ENCODE results near the gene GPC6. TPM values are rescaled to one million over a fixed set of nuclear protein-coding genes. Genes with fewer than 3 reads are reported as not detected.

The GPC6 gene
- total RNA-seq, 1 donor from 2014 or later, result 42.9 TPM

DNA sequence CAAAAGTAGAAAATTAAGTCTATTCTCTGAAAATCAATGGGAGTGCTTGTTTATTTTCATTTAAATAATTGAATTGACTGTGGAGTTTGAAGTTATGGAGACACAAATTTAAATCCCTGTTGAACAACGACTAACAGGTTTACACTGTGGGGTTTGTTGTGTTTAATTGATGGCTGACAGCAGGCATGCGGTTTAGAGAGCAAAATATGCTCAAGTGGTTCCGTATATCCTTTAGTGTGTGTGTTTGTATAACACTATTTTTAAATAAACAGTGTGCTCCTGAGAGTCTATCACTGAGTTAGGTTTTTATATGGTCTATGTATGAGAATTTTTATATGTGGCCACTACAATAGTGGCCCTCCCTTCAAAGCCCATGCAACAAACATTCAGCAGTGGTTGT is 332.0 kb downstream of the GPC6 start:
- Mint-ChIP-seq H3K36me3 (no peaks in the 10 kb centered on the region), H3K4me1 (peaks cover 17% of the 10 kb centered on the region), H3K27me3 (ENCODE audit: insufficient read depth, low read depth) (no peaks in the 10 kb centered on the region), H3K27ac (no peak overlapping the region), H3K9me3 (no peaks in the 10 kb centered on the region), H3K4me3 (no peak overlapping the region)
- Histone ChIP-seq H4K20me1 (ENCODE audit: low read depth) (no peaks in the 10 kb centered on the region), H3K36me3 (no peaks in the 10 kb centered on the region), H3K79me2 (ENCODE audit: low read depth) (no peaks in the 10 kb centered on the region), H3K4me2 (no peak overlapping the region), H3K4me1 (peaks cover 39% of the 10 kb centered on the region), H2AFZ (replicated peaks) (no peak overlapping the region), H3K9ac (no peak overlapping the region), H3F3A (ENCODE audit: low read depth) (peaks cover 12% of the 10 kb centered on the region), H3K27me3 (no peaks in the 10 kb centered on the region), H3K4me3 (no peak overlapping the region), H3K27ac (no peak overlapping the region), H3K9me3 (ENCODE audit: low read depth) (no peaks in the 10 kb centered on the region)
- DNase-seq (ENCODE audit: low spot score), result no peak
- no peak for TF ChIP-seq CTCF (IDR thresholded peaks at IDR 0.05)
- no peak for TF ChIP-seq EZH2phosphoT487 (IDR thresholded peaks at IDR 0.05)
- no peak for TF ChIP-seq EZH2 (IDR thresholded peaks at IDR 0.05)

DNA sequence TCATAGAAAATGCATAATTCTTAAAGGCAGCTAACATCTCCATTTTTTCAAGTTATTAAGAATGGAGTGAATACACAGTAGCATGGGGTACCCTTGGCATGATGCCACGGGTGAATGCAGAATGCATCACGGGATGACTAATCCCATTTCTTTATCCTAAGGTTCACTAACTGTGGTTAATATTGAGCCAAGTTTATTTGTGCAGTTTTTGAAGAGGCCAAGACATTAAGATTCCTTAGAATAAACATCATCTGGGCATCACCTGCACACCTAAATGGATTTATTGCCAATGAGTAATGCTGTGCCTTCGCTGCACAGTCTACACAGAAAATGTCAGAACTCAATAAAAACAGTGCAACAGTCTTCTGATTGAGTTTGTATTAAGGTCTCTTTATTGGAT is 333.1 kb downstream of the GPC6 start:
- Histone ChIP-seq H4K20me1 (ENCODE audit: low read depth) (no peaks in the 10 kb centered on the region), H3K9ac (no peak overlapping the region)
- no peak overlapping the region for H3K27ac Mint-ChIP-seq

GRCh38 chr13:93561576-93562225 is 335.1 kb downstream of the GPC6 start:
- Mint-ChIP-seq H3K4me1 (peaks cover 17% of the 10 kb centered on the region), H3K36me3 (no peaks in the 10 kb centered on the region), H3K27ac (peak overlapping the region; percentile 75), H3K9me3 (no peaks in the 10 kb centered on the region), H3K4me3 (no peak overlapping the region), H3K27me3 (ENCODE audit: insufficient read depth, low read depth) (no peaks in the 10 kb centered on the region)
- H3K27ac ChIP-seq, result peak overlapping the region; percentile 82
- H2AFZ ChIP-seq (replicated peaks), result peak overlapping the region; percentile 46
- peak; percentile 32 for DNase-seq (ENCODE audit: low spot score)
- H3K9ac ChIP-seq, result no peak overlapping the region
- no peaks in the 10 kb centered on the region for H3K9me3 ChIP-seq (ENCODE audit: low read depth)
- H3K4me3 ChIP-seq, result peak overlapping the region; percentile 7
- H3K36me3 ChIP-seq, result no peaks in the 10 kb centered on the region
- H3K4me2 ChIP-seq, result peak overlapping the region; percentile 62
- peaks cover 12% of the 10 kb centered on the region for H3F3A ChIP-seq (ENCODE audit: low read depth)
- H3K79me2 ChIP-seq (ENCODE audit: low read depth), result no peaks in the 10 kb centered on the region
- TF ChIP-seq CTCF (IDR thresholded peaks at IDR 0.05) (no peak), EZH2phosphoT487 (IDR thresholded peaks at IDR 0.05) (peak; percentile 23), EZH2 (IDR thresholded peaks at IDR 0.05) (no peak)
- peaks cover 24% of the 10 kb centered on the region for H3K4me1 ChIP-seq
- H3K27me3 ChIP-seq, result no peaks in the 10 kb centered on the region
- H4K20me1 ChIP-seq (ENCODE audit: low read depth), result no peaks in the 10 kb centered on the region

More for the DNA sequence above, 333.1 kb downstream of the GPC6 start:
- Histone ChIP-seq H3K4me2 (no peak overlapping the region), H3K4me1 (peaks cover 33% of the 10 kb centered on the region), H3K27ac (no peak overlapping the region), H2AFZ (replicated peaks) (no peak overlapping the region), H3F3A (ENCODE audit: low read depth) (peaks cover 12% of the 10 kb centered on the region), H3K27me3 (no peaks in the 10 kb centered on the region), H3K9me3 (ENCODE audit: low read depth) (no peaks in the 10 kb centered on the region), H3K79me2 (ENCODE audit: low read depth) (no peaks in the 10 kb centered on the region), H3K36me3 (no peaks in the 10 kb centered on the region), H3K4me3 (no peak overlapping the region)
- Mint-ChIP-seq H3K9me3 (no peaks in the 10 kb centered on the region), H3K27me3 (ENCODE audit: insufficient read depth, low read depth) (no peaks in the 10 kb centered on the region), H3K36me3 (no peaks in the 10 kb centered on the region), H3K4me3 (no peak overlapping the region), H3K4me1 (peaks cover 17% of the 10 kb centered on the region)
- DNase-seq (ENCODE audit: low spot score), result no peak
- no peak for TF ChIP-seq CTCF (IDR thresholded peaks at IDR 0.05)
- no peak for TF ChIP-seq EZH2 (IDR thresholded peaks at IDR 0.05)
- TF ChIP-seq EZH2phosphoT487 (IDR thresholded peaks at IDR 0.05), result no peak

All from neural progenitor cell (in vitro differentiated cells).